ENCODE results near the gene HPSE2. TPM values are rescaled to one million over a fixed set of nuclear protein-coding genes. Genes with fewer than 3 reads are reported as not detected.

HPSE2 gene
- total and polyA plus RNA-seq, 2 of the 13 experiments (the other 11 are each of a cell fraction or from before 2014, with no cell fraction given): 0.01 TPM; not detected in 1

- ATAC-seq (no peak), DNase-seq (ENCODE audit: low spot score) (no peak), FAIRE-seq (no peak)
- no peaks in the 10 kb centered on the region for H4K20me1 ChIP-seq (ENCODE audit: insufficient read depth, low read length)
- TF ChIP-seq FOXA1 (IDR thresholded peaks at IDR 0.05) (no peak), FOXA1 (CRISPR knock-in tag; IDR thresholded peaks at IDR 0.05) (no peak)
- TF ChIP-seq, protein P1, sequence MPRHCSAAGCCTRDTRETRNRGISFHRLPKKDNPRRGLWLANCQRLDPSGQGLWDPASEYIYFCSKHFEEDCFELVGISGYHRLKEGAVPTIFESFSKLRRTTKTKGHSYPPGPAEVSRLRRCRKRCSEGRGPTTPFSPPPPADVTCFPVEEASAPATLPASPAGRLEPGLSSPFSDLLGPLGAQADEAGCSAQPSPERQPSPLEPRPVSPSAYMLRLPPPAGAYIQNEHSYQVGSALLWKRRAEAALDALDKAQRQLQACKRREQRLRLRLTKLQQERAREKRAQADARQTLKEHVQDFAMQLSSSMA (CRISPR knock-in tag; IDR thresholded peaks at IDR 0.05): no peak
- no peak overlapping the region for H3K9ac ChIP-seq (ENCODE audit: insufficient read depth, low read depth, low read length)
- H3K4me1 ChIP-seq (ENCODE audit: insufficient read depth, low read length): no peaks in the 10 kb centered on the region
- no peak overlapping the region for H3K27ac ChIP-seq (ENCODE audit: extremely low read length, insufficient read depth, low read length)
- no peaks in the 10 kb centered on the region for H3K79me2 ChIP-seq (ENCODE audit: insufficient read depth, low read length)
- H3K27me3 ChIP-seq (ENCODE audit: control insufficient read depth in 1 of 2, insufficient read depth in 2 of 2, low read length in 2 of 2): no peaks in the 10 kb centered on the region
- ChIA-PET CTCF (ENCODE audit: low intra/inter-chr PET ratio, low total read pairs) (no interaction called here), POLR2A (no interaction called here)
- WGBS (ENCODE audit: low lambda C conversion rate): under 1% methylated on average over 3 of the region's 3 CpGs
- in situ Hi-C loops (cut with HindIII; ENCODE audit: extremely low pct_ligation_motif_present, low pct_unique_long_range_greater_than_20kb) (no loop called here), intact Hi-C loops (cut with micrococcal nuclease; ENCODE audit: unreplicated experiment) (no loop called here)
- no TSS peak for BruUV-seq (replicated peaks)
- no peak overlapping the region for H3K4me2 ChIP-seq (ENCODE audit: low read depth, low read length)
- no peak overlapping the region for H3K4me3 ChIP-seq (replicated peaks in 1 of 3; ENCODE audit: insufficient read depth in 1 of 3, low read depth in 2 of 3, low read length in 3 of 3)
- H3K9me3 ChIP-seq (ENCODE audit: low read length): no peaks in the 10 kb centered on the region
- no peaks in the 10 kb centered on the region for H3K36me3 ChIP-seq (replicated peaks in 1 of 2; ENCODE audit: control insufficient read depth in 1 of 2, insufficient read depth in 2 of 2, low read length in 2 of 2)
- no peak overlapping the region for H2AFZ ChIP-seq (ENCODE audit: low read length)
These were observed 336.6 kb downstream of the HPSE2 start for GRCh38 chr10:98899018-98899417.

GRCh38 chr10:98892523-98892922 lies 343.1 kb downstream of the HPSE2 start:
- FAIRE-seq (no peak), DNase-seq (ENCODE audit: low spot score) (no peak), ATAC-seq (no peak)
- Histone ChIP-seq H4K20me1 (ENCODE audit: insufficient read depth, low read length) (no peaks in the 10 kb centered on the region), H3K4me2 (ENCODE audit: low read depth, low read length) (no peak overlapping the region), H3K36me3 (replicated peaks in 1 of 2; ENCODE audit: control insufficient read depth in 1 of 2, insufficient read depth in 2 of 2, low read length in 2 of 2) (no peaks in the 10 kb centered on the region), H3K4me3 (replicated peaks in 1 of 3; ENCODE audit: insufficient read depth in 1 of 3, low read depth in 2 of 3, low read length in 3 of 3) (no peak overlapping the region), H3K9ac (ENCODE audit: insufficient read depth, low read depth, low read length) (no peak overlapping the region), H3K27ac (ENCODE audit: extremely low read length, insufficient read depth, low read length) (no peak overlapping the region), H3K4me1 (ENCODE audit: insufficient read depth, low read length) (no peaks in the 10 kb centered on the region), H3K9me3 (ENCODE audit: low read length) (no peaks in the 10 kb centered on the region), H3K79me2 (ENCODE audit: insufficient read depth, low read length) (no peaks in the 10 kb centered on the region), H2AFZ (ENCODE audit: low read length) (no peak overlapping the region), H3K27me3 (ENCODE audit: control insufficient read depth in 1 of 2, insufficient read depth in 2 of 2, low read length in 2 of 2) (no peaks in the 10 kb centered on the region)
- TF ChIP-seq MAZ (IDR thresholded peaks at IDR 0.05; ENCODE audit: borderline replicate concordance, low read depth, low read length) (no peak), MAZ (CRISPR knock-in tag; IDR thresholded peaks at IDR 0.05; ENCODE audit: low read depth) (no peak), RBAK (CRISPR knock-in tag; IDR thresholded peaks at IDR 0.05) (no peak), DDIT3 (CRISPR knock-in tag; IDR thresholded peaks at IDR 0.05) (no peak), ATM (IDR thresholded peaks at IDR 0.05; ENCODE audit: borderline replicate concordance) (no peak), MEIS2 (CRISPR knock-in tag; IDR thresholded peaks at IDR 0.05) (no peak)
- ChIA-PET POLR2A (no interaction called here), CTCF (ENCODE audit: low intra/inter-chr PET ratio, low total read pairs) (no interaction called here)
- intact Hi-C loops (cut with micrococcal nuclease; ENCODE audit: unreplicated experiment) (no loop called here), in situ Hi-C loops (cut with HindIII; ENCODE audit: extremely low pct_ligation_motif_present, low pct_unique_long_range_greater_than_20kb) (no loop called here)
- no TSS peak for BruUV-seq (replicated peaks)
- WGBS (ENCODE audit: low lambda C conversion rate): 3% methylated on average over 1 of the region's 1 CpG
